NCI-H1105 (cell line): ENCODE data around the gene PKHD1.
"Not testable (repeated sequence)": the region's sequence is repeated elsewhere in the genome, so short reads cannot be mapped to it uniquely, and the experiment has no call there.

Experiments
- DNase-seq: peaks from one replicate; lab custom pipeline; 2025; lab: John Stamatoyannopoulos, UW

Gene PKHD1

DNA sequence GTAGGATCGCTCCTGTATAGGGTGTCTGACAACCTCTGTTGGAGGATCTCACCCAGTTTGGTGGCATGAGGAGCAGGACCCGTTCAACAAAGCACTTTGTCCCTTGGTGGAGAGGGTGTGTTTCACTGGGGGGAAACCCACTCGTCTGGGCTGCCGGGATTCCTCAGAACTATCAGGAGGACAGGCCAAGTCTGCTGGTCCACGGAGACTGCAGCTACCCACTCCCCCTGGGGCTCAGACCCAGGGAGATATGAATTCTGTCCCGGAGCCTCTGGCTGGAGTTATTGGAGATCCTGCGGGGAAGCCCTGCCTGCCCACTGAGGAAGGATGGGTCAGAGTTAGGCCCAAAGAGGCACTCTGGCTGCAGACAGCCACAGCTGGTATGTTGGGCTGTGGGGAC is 233.1 kb downstream of the PKHD1 start:
- no peak for DNase-seq

DNA sequence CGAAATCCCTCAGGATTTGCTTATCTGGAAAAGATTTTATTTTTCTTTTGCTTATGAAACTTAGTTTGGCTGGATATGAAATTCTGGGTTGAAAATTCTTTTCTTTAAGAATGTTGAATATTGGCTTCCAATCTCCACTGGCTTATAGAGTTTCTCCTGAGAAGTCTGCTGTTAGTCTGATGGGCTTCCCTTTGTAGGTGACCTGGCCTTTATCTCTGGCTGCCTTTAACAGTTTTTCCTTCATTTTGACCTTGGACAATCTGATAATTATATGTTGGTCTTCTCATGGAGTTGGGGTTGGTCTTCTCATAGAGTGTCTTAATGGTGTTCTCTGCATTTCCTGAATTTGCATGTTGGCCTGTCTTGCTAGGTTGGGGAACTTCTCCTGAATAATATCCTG is 234.3 kb downstream of the PKHD1 start:
- not testable (repeated sequence) for DNase-seq

DNA sequence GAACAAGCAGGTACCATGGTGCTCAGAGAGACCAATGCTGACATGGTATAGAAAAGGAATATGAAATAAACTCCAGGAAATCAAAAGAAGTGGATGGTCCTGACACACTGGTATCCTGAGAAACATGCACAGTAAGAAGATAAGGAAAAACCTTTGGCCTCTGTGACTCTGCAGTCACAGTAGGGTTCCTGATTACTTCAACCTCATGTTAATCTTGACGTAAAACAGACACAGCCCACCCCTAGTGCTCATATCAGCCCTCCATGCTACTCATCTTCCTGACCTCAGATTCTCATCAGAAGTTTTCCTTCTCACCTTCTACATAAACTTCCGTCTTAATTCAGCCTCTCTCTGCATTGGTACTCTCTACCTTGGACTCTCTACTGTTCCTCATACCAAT is 240.9 kb downstream of the PKHD1 start:
- DNase-seq, result no peak

DNA sequence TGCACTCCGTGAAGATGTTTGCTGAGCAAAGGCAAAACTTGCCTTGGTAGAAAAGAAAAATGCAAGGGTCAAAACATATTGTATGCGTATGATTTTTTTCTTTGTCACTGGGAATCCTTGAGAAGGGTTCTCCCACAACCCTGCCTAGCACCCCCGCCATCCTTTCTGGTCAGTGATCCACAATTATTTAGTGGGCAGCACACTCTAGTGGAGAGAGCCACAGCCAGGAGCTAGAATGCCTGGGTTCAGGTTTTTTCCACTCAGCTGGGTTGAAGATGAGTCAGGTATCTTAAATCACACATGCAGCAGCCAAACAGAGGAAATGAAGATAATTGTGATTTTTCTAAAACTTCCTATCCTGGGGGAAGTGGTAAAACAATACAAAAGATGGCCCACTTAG is 243.1 kb downstream of the PKHD1 start:
- no peak for DNase-seq

DNA sequence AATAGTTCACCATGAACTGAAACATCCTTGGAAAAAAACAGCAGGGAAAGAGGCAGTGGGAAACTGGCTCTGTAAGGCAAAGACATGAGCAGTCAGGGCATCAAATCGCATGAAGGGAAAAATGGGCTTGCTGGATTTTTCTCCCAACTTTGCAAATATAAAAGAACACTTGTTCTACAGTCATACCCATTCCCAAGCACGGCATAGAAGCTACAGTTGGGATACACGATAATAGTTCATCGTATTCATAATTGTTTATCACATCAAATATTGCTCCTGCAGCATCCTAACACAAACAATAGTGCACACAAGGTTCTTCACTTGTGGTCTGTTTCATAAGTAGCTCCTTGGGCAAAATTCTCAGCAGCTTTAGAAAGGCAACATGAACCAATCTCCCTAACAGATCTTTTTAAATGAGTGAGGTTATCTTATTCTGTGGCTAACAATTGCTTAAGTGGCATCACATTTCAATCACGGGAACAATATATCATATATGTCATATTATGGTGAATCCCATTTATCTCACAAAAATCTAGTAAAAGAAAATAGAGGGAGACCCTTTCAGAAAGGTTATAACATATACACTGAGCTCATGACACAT is 243.9 kb downstream of the PKHD1 start:
- no peak for DNase-seq

DNA sequence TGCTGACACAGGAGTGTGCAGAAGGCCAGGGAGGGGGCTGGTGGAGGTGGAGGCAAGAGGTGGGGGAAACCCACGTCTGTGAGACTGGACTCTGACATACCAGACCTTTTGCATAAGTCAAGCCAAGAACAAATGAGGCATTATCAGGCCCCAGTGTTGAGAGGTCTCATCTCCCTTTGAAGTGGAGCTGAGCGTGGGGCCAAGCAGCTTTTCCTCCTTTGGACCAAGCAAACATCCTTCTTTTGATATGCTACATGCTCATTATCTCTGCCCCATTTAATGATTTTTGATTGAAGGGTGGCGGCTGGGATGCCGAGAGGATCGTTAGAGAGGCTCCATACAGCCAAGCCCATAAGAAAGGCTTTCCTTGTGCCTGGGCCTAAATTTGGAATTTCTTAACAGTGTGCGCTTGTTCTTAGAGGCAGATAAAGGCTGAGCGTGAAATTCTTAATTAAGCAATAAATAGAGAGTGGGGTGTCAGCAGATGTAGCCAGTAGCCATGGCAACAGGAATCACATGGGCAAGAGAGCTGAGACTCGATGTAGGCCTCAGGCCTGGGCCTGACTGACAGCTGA is 244.5 kb downstream of the PKHD1 start:
- DNase-seq, result no peak

DNA sequence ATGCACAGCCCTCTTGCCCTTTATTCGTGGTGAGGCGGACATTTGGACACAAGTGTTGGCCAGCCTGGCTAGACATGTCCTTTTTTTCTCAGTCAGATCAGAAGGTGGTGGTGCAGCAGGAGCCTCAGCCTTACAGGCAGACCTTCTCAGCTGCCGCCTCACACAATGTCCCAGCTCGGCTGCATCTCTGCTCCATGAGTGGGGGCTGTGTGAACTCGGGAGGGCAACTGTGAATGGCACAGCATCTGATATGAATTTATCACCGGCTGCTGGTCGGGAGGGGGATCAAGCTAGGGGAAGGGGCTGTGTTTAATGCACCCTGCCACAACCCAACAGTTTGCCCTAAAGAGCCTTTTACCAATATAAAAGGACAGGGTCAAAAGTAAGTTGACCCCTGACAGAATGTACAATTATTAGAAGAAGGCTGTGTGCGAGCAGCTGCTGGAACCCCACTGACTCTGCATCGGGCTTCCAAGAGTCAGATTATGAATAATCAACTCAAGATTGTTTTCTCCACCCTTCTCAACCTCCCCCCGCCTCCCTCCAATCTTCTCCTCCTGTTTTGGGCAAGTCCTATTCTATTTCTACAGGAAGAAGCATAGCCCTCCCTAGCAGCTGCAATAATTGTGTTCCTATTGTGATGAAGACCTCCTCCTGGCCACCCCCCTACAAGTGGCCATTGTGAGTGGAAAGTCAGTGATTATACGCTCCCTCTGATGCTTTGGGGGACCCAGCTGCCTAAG is 245.2 kb downstream of the PKHD1 start:
- no peak for DNase-seq

DNA sequence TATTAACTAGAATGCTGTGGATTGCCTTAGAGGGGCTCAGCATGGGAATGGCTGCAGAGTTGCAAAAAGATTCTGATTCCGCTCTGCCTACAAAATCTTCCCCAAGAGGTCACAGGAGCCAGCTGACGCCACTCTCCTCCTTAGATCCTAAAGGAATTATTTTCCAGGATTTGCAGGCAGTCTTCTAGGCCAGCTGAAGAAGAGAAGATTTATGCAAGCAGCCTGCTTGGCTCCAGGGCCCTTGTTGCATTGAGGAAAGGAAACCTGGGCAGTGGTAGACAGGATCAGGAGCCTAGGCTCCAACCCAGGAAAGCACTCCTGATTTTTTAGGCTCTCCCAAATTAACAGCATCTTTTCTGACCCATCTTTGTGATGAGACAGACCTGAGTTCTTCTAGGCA is 245.8 kb downstream of the PKHD1 start:
- DNase-seq, result no peak

DNA sequence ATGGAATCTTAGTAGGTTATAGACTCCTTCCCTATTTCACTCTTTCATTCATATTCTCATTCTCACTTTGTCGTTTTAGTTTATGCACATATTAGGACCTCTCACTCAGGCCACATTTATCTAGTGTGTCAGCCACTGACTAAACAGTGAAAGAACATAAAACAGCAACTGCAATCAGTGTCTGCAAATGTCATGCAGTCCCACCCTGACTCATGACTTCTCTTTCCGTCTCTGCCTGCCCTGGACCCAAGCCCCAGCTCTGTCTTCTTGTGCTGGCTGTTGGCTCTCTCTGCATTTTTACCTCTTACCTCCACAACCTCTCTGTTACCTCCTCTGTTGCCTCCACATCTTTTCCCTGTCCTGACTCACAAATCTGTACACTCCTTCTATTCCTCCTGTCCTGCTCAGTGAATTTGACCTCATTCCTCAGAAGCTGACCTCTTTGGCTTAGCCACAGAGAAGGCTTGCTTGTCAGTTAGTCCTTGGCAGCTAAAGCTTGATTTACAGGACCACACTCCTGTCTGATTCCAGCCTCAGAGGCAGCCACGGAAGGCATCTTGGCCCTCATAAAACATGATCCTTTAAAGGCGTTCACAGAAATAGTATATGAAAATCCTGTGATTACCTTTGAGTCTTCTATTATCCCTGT is 247.6 kb downstream of the PKHD1 start:
- DNase-seq, result no peak

DNA sequence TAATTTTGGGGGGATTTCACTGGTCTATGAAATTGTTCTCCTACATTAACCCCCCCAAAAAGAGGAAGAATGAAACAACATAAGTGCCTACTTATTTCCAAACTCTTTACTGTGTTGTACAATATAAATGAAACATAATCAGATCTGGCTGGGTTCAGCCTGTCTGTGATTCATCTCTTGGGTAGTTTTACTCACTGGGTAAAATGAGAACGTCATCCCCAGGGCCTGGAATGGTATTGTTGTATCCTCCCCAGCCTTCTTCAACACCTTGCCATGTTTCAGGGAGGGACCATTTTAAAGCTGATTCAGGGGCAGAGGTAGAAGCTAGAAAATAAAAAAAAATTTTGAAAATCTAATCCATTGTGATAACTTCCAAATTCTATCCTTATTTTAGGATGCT is 256.7 kb downstream of the PKHD1 start:
- no peak for DNase-seq

DNA sequence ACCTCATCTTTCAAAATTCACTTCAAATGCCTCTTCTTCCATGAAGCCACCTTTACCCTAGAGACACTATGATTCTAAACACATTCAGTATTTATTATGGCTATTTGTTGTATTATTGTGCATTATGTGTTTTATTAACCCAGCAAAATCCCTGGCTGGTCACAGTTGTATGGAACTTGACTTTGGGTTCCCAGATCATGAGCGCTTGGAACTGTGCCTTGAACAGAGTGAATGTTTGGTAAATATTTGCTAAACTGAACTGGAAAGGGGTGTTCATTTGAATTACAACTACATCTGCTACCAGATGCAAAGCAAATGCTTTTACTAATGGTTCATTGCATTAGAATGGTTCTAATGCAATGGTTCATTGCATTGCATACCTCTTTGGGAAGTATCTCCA is 259.8 kb downstream of the PKHD1 start:
- no peak for DNase-seq

DNA sequence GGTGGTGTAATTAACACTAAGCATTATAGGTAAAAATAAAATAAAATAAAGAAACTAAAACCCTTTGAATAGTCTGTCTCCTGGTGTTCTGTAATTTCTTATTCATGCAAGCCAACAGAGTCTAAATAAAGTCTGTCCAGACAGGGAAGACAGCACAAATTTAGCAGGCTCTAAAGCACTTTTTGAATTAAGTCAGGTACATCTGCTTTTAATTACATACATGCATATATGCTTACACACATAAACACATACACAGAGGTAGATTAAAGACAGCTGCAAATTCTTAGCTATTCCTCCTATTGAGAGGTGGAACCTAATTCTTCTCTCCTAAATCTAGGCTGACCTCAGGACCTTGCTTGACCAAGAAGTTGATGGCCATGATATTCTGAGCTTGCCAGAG is 262.5 kb downstream of the PKHD1 start:
- DNase-seq, result no peak

DNA sequence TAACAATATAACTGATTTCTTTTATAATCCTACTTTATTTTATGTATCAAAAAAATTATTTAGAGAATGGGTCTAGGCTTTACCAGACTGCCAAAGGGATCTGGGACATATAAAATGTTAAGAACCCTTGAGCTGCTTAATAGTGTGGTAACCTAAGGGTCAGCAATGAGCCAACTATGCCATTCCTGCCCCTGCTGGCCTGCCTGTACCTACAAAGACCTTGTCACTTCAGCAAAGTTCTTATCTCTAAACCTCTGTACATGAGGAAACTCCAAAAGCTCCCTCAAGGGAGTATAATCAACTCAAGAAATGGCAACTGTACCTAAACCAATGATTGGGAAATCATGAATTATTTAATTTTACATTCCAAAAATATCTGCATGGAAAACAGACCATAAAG is 266.9 kb downstream of the PKHD1 start:
- no peak for DNase-seq

DNA sequence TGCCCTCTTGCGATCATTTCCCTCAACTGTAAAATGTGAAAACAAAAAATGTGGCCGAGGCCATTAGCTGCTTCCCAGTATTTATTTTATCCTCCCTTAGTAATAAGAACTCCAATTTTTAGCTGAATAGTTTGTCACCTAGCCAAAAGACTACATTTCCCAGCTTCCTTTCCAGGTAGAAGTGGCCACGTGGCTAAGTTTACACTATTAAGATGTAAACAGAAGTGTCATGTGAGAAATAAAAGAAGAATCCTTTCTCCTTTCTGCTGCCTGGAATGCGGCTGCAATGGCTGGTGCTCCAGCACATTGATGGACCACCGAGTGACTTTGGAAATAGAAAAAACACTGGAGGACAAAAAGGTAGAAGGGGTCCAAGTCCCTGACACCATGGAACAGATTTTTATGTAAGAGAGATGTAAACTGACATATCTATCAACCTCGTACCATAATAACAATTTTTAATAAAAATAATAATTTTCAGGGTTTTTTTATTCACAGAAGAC is 268.8 kb downstream of the PKHD1 start:
- no peak for DNase-seq

DNA sequence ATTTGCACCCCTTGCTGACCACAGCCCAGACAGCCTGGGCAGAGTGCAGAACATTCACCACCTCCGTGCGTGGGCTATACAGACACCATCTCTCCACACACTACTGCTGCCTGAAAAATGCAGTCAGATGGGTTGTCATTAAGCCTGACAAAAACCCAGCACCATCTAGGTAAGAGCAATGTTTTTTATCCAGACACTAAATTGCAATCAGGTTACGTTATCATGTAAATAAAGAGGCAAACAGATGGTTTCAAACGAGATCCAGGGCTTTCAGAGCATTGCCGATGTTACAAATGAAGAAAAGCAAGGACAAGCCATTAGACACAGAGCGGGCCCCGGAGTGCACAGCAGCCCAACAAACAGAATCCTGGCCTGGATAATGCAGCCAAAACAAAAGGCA is 269.6 kb downstream of the PKHD1 start:
- no peak for DNase-seq

DNA sequence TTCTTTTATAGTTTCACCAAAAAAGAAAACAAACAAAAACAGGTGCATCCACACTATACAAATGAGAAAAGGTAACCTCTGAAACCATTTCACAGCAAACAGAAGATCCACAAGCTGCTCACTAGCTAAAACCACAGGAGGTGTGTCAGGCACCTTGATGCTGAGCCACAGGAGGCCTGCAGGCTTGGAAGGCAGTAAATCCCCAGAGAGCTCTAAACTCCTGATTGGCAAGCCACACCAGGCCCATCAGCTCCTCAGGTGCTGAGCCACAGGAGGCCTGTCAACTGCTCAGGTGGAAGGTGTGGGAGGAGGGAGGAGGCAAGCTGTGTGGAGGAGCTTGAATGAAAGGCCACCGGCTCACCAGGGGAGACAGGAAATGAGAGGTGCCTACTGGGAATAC is 273.0 kb downstream of the PKHD1 start:
- peak; percentile 11 for DNase-seq

DNA sequence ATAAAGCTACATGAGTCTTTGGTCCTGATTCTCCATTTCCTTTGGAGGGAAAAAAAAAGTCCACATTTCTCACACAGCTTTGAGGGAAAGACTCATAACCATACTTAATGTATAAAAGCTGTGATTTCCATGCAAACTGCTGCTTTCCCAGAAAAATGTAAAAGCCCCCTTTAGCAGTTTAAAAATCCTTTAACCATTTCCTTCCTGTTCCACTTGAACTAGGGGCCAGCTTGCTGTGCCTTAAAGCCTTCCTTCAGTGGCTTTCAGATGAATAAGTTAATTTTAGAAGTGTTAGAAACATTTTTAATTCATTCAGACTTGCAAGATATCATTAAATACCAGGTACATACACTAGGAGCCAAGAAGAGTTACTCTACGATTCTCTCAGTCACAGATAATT is 273.5 kb downstream of the PKHD1 start:
- no peak for DNase-seq

DNA sequence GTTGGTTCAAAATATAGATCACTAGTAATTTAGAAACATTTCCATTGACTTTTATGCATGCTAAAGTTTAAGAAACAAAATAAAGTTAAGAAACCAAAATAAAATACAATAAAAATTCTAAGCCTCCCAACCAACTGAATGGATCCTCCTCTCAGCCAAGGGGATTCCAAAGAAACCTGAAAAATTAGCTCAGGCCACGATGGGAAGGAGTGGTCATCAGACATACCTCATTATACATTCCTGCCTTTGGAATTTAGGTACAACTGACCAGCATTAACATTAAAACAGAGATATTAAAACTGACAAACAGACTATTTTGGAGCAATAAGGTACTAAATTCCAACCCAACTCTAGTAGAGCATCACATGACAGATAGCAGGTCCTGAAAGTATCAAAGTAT is 275.2 kb downstream of the PKHD1 start:
- DNase-seq, result no peak

DNA sequence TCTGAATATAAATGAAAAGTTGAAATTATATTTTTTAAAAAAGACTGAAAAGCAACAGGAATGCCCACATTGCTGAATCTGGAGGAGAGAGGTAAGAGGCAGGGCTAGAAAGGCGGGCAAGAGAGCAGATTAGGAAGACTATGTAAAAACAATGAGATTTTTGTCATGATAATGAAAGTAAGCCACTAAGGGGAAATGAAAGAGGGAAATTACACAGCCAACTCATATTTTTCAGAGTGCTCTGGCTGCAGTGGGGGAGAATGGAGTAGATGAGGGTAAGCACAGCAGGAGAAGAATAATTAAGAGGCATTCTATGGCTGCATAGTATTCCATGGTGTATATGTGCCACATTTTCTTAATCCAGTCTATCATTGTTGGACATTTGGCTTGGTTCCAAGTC is 281.9 kb downstream of the PKHD1 start:
- no peak for DNase-seq

DNA sequence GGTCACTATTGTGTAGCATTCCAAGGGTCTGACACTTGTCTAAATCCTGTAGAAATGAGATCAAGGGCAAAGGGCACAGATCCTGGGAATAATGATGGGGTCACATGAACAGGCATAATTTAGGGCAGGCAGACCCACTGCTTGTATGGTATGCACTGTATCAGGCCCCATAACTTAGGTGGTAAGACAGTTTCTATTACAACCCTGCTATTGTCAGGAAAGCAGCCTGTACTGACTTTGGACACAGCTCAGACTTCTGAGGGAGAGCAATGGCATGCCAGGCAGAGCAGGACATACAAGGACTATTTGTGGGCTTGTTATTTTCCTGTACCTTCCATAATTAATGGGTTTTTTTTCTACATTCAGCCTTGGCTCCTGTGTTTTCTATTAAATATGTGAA is 286.8 kb downstream of the PKHD1 start:
- no peak for DNase-seq

DNA sequence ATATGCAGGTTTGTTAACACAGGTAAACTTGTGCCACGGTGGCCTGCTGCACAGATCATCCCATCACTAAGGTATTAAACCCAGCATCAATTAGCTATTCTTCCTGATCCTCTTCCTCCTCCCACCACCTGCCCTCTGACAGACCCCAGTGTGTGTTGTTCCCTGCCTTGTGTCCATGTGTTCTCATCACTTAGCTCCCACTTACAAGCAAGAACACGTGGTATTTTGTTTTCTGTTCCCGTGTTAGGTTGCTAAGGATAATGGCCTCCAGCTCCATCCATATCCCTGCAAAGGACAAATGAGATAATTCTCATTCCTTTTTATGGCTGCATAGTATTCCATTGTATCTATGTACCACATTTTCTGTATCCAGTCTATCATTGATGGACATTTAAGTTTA is 294.0 kb downstream of the PKHD1 start:
- DNase-seq, result no peak

DNA sequence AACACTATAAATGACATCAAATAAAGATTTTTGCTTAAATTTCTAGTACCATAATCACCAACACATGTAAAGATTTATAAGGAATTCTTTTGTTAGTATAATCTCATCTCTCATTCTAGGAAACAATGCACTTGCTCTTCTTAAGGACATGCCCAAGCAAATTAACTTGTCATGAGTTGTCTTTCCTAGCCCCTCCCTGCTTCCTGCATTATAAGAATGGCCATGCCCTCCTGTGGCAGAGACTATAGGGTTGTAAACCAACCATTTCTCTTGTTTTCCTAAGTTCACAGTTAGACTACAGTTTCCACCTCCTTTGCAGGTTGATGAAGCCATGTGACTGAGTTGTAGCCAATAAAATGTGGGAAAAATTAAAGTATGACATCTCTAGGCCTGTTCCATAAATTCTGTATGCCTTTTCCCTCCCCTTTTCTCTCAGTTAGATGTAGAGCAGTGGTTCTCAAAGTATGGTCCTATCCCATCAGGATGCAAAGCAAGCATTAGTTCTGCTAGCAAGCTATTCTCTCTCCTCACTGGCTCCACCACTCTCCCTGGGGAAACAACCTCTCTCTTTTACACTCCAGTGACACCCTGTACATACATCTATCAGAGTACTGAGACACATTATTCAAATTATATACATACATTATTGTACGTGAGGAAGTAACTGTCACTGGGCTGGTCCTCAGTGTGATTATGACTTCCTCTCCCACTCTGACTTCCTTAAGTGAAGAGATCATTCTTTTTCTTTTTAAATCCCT is 295.0 kb downstream of the PKHD1 start:
- DNase-seq, result no peak
